Skeletal muscle tissue (tissue), 4 donors: Measurements from ENCODE around the gene SCN1B. TPM values are rescaled to one million over a fixed set of nuclear protein-coding genes. Genes with fewer than 3 reads are reported as not detected.
"Not testable (repeated sequence)": the region's sequence is repeated elsewhere in the genome, so short reads cannot be mapped to it uniquely, and the experiment has no call there.

Source experiments
- H3K27ac ChIP-seq: one replicate; pipeline ENCODE4 v1.7.0; 2013; ENCODE audit warnings: mild to moderate bottlenecking, low read depth, low read length, inconsistent platforms
- H3K27me3 ChIP-seq, 3 donors: one replicate each; pipeline ENCODE4 v1.7.0; 2013; ENCODE audit warnings: low read length in 3 of 3; ENCODE audit not compliant: control insufficient read depth in 3 of 3, insufficient read depth in 3 of 3
- H3K36me3 ChIP-seq, 3 donors: one replicate each; pipeline ENCODE4 v1.7.0; 2013; ENCODE audit warnings: low read length in 3 of 3; ENCODE audit not compliant: control insufficient read depth in 3 of 3, insufficient read depth in 3 of 3
- H3K4me1 ChIP-seq, 3 donors: one replicate each; pipeline ENCODE4 v1.7.0; 2013; ENCODE audit warnings: low read length in 3 of 3, mild to moderate bottlenecking in 3 of 3; ENCODE audit not compliant: control insufficient read depth in 3 of 3, insufficient read depth in 3 of 3
- H3K4me3 ChIP-seq, 3 donors: one replicate each; pipeline ENCODE4 v1.7.0; 2013; ENCODE audit warnings: low read length in 3 of 3
- H3K9ac ChIP-seq, 3 donors: one replicate each; pipeline ENCODE4 v1.7.0; 2013; ENCODE audit warnings: low read length in 3 of 3, mild to moderate bottlenecking in 3 of 3, moderate library complexity in 2 of 3, low read depth in 1 of 3
- H3K9me3 ChIP-seq, 3 donors: one replicate each; pipeline ENCODE4 v1.7.0; 2013; ENCODE audit warnings: low read length in 3 of 3; ENCODE audit not compliant: control insufficient read depth in 3 of 3
- total RNA-seq: library from RNA; depleted of rRNA; stranded (reverse); fragments of >200 nt; gene quantifications from one replicate; pipeline ENCODE4 v1.2.3, GENCODE V29; 2014
- donor health status: Osteomylitis.

SCN1B gene
- total RNA-seq, 1 donor from 2014 or later, result 1.6 TPM

DNA sequence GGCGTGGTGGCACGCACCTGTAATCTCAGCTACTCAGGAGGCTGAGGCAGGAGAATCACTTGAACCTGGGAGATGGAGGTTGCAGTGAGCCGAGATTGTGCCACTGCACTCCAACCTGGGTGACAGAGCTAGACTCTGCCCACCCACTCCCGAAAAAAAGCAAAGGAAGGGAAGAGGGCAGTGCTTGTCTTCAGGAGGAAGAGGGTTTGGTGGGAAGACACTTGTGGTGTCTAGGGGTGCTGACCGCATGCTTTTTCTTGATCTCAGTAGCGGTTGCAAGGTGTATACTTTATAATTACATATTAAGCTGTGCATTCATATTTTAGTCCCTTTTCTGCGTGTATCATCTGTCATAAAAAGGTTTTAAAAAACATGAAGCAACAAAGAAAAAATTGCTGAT is 37.7 kb upstream of the SCN1B start:
- not testable (repeated sequence) for H3K36me3 ChIP-seq, H3K9me3 ChIP-seq, H3K9ac ChIP-seq, H3K27me3 ChIP-seq, H3K27ac ChIP-seq, H3K4me3 ChIP-seq
- H3K4me1 ChIP-seq, result peaks cover 9 to 35% (median 22%) of the 10 kb centered on the region in 3 donors

DNA sequence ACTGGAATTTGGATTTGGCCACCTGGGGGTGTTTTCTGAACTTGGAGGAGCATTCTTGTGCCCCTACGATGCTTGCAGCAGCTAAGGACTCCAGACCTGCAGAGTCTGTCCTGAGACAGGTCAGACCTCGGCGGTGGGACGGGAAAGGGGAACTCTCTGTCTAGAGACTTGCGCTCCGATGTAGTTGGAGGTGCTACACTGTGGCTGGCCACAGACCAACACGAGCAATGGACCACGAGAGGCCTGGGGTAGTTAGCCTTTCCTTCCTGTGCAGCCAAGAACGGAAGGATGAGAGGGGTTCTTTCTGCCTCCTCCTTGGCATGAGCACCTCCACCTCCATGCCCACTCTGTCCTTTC is 36.0 kb upstream of the SCN1B start:
- Histone ChIP-seq H3K9me3 (no peaks in the 10 kb centered on the region), H3K9ac (peak overlapping the region; percentile 86 to 87 (median 87)), H3K27me3 (no peaks in the 10 kb centered on the region), H3K4me3 (peak overlapping the region; percentile 68 to 78 (median 76)), H3K36me3 (peaks cover 0 to 6% (median 5%) of the 10 kb centered on the region in 3 donors), H3K4me1 (peaks cover 16 to 47% (median 30%) of the 10 kb centered on the region in 3 donors), H3K27ac (peak overlapping the region; percentile 94)

DNA sequence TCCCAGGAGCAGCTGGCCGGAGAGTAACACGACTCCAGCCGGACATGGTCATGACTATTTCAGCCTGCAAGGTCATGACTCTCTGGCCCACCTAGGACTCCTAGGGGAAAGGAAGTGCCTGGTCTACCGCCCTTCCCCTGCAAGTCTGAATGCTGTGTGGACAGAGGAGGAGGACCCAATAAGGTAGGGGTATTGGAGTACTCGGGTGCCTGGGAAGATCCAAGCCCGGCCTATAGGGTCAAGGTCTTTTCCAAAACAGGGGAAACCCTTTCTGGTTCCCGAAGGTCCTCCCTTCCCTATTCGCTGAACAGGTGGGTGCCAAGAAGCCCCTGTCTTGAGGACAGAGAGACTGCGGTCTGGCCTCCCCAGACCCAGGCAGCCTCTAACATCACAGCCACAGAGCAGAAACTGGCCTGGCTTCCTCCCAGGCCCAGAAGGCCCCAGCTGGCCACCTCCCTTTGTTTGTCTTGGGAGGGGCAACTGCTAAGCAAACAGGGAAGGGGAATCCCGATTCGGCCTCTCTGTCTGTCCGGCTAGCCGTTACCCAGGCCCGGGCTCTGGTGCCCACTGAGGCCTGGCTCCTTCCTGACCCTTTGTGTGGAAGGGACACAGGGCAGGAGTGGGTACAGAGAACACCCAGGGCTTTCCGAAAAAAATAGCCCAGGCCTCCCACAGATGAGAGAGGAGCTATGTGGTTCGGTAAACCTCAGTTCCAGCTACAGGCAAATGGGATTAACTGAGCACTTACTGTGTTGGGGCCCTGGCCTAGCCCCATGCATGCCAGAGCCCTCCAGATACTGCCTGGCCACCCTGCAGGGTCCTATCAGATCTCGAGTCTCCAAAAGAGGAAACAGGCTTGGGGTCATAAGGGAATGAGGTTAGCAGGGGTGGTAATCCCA is 35.4 kb upstream of the SCN1B start:
- Histone ChIP-seq H3K9me3 (no peaks in the 10 kb centered on the region), H3K36me3 (peaks cover 0 to 6% (median 5%) of the 10 kb centered on the region in 3 donors), H3K9ac (peak overlapping the region; percentile 86 to 87 (median 87)), H3K4me3 (peak overlapping the region; percentile 68 to 78 (median 76)), H3K27me3 (no peaks in the 10 kb centered on the region), H3K4me1 (peaks cover 21 to 52% (median 35%) of the 10 kb centered on the region in 3 donors), H3K27ac (peak overlapping the region; percentile 94)

DNA sequence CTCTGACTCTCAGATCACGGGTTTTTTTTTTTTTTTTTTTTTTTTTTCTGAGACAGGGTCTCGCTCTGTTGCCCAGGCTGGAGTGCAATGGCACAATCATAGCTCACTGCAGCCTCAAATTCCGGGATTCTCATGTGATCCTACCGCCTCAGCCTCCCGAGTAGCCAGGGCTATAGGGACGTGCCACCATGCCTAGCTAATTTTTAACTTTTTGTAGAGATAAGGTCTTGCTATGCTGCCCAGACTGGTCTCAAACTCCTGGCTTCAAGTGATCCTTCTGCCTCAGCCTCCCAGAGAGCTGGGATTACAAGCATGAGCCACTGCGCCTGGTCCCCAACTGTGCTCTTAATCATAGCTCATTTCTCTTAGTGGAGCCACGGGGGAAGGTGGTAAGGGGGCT is 34.7 kb upstream of the SCN1B start:
- Histone ChIP-seq H3K27me3 (no peaks in the 10 kb centered on the region), H3K27ac (peak overlapping the region; percentile 94), H3K9ac (peak overlapping the region; percentile 86 to 87 (median 87)), H3K9me3 (no peaks in the 10 kb centered on the region), H3K4me3 (peak overlapping the region; percentile 68 to 78 (median 76)), H3K4me1 (peaks cover 23 to 52% (median 35%) of the 10 kb centered on the region in 3 donors), H3K36me3 (peaks cover 0 to 6% (median 5%) of the 10 kb centered on the region in 3 donors)

DNA sequence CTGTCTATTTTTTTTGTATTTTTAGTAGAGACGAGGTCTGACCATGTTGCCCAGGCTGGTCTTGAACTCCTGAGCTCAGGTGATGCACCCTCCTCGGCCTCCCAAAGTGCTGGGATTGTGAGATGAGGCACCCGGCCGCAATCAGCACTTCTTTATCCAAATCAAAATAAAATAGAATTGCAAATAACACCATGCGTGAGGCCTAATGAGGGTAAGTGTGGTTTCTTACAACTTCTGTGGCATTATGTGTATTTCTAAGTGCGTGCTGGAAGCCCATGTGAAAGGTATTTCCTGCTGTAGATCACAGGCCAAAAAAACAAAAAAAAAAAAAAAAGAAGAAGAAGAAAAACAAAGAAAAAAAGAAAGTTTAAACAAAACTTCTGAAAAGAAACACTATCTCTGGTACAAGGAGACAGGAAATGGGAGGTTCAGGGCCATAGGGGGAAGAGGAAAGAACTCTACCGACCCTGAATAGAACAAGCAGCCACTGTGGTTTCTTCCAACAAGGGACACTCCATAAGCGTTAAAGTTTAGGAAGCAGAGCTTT is 33.1 kb upstream of the SCN1B start:
- Histone ChIP-seq H3K9ac (no peak overlapping the region), H3K4me3 (no peak overlapping the region), H3K36me3 (peaks cover 3 to 6% (median 5%) of the 10 kb centered on the region in 3 donors), H3K27me3 (no peaks in the 10 kb centered on the region), H3K27ac (peak overlapping the region; percentile 94), H3K9me3 (no peaks in the 10 kb centered on the region), H3K4me1 (peaks cover 27 to 64% (median 41%) of the 10 kb centered on the region in 3 donors)

DNA sequence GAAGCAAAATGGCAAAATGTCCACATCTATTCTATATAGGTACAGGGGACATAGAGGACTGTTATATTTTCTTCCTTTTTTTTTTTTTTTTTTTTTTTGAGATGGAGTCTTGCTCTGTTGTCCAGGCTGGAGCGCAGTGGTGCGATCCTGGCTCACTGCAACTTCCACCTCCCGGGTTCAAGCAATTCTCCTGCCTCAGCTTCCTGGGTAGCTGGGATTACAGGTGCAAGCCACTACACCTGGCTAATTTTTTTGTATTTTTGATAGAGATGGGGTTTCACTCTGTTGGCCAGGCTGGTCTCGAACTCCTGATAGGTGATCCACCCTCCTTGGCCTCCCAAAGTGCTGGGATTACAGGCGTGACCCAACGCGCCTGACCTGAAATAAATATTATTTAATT is 32.0 kb upstream of the SCN1B start:
- not testable (repeated sequence) for H3K36me3 ChIP-seq, H3K27ac ChIP-seq

DNA sequence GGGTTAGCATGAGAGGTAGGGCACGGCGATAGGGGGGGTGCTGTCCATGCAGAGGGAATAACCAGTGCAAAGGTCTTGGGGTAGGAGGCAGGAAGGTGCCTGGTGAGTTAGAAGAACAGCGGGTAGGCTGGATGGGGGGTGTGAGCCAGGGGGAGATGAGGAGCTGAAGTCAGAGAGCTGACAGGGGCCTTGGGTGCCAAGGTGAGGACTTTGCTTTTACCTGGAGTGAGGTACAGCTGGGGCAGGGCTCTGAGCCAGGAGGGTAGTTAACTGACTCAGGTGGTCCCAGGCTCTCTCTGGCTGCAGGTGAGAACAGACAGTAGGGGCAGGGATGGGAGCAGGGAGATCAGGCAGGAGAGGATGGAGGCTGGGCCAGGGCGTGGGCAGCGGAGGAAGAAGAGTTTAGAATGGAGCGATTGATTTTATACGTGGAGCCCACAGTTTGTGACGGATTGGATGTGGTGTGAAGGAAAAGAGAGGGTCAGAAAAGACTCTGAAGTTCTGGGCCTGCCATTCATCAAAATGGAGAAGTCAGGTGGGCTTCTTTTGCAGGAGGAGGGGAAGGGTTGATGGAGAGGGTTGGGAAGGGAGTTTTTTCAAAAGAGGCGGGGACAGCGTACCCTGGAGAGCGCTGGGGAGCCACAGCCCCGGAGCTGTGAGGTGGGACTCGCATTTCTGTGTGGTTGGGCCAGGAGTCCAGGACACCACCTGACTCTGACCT is 31.3 kb upstream of the SCN1B start:
- Histone ChIP-seq H3K4me1 (peaks cover 33 to 78% (median 49%) of the 10 kb centered on the region in 3 donors), H3K27ac (peak overlapping the region; percentile 98), H3K9ac (peak overlapping the region; percentile 92 to 94 (median 93)), H3K36me3 (peaks cover 6 to 9% (median 8%) of the 10 kb centered on the region in 3 donors), H3K4me3 (peak overlapping the region; percentile 78 to 81 (median 79)), H3K27me3 (no peaks in the 10 kb centered on the region), H3K9me3 (no peaks in the 10 kb centered on the region)

More for the DNA sequence above, 32.0 kb upstream of the SCN1B start:
- H3K9ac ChIP-seq, H3K9me3 ChIP-seq, H3K4me3 ChIP-seq, H3K27me3 ChIP-seq: not testable (repeated sequence)
- H3K4me1 ChIP-seq, result peaks cover 27 to 75% (median 48%) of the 10 kb centered on the region in 3 donors

DNA sequence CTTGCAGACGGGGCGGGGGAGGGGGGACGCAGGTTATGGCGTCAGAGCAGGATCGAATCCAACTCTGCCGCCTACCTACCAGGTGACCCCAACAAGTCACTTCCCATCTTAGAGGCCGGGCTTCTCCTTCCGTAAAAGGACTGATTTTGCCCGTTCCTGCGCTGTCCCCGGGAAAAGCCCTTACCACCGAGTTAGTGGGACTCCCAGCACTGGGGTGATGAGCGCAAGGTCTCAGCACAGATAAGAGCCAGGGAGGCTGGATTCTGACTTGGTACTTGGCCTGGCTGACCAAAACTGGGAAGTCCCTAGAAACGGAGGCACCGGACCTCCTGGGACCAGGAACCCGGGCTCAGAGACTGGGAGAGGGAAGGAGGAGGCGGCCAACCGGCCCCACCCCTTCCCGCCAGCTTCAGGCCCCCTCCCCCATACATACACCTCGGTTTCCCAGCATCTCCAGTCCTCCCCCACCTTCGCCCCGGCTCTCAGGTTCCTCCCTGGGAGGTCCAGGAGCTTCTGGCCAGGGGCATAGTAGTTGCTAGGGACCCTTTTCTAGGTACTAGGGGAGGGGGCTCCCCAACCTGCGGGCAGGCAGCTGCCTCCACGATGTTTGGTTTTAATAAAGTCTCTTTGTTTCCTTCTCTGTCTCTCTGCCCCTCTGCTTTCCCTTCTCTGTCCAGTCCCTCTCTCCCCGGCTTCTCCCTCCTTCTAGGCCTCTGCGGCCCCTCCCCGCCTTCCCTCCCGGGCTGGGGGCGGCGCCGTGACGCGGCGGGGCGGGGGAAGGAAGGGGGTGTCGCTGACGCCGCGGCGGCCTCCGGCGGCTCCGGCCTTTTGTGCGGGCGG is 30.6 kb upstream of the SCN1B start, which contains the start of gene GRAMD1A:
GRAMD1A (plus strand) TSS at position 826 of the 840 bp plus-strand sequence. CDS start 156 bp downstream, outside the sequence.
- Histone ChIP-seq H3K27me3 (no peaks in the 10 kb centered on the region), H3K4me1 (peaks cover 29 to 75% (median 46%) of the 10 kb centered on the region in 3 donors), H3K36me3 (peaks cover 8 to 15% (median 13%) of the 10 kb centered on the region in 3 donors), H3K9ac (peak within 1 kb of the TSS; percentile 92 to 94 (median 93)), H3K4me3 (peak within 1 kb of the TSS; percentile 79 to 83 (median 81)), H3K27ac (peak within 1 kb of the TSS; percentile 98), H3K9me3 (no peaks in the 10 kb centered on the region)

DNA sequence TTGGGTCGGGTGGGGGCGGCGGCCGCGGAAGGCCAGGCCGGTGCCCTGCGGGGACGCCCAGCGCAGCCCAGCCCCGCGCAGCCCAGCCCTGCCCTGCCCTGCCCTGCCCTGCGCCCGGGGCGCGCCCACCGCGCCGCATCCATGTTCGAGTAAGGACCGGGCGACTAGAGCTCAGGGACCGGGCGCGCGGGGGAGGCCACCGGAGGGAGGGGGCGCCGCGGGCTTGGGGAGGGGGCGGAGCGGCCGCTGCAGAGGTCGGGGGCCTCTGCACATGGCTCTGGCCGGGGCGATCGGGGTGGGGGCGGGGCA is 30.0 kb upstream of the SCN1B start:
- Histone ChIP-seq H3K27ac (peak overlapping the region; percentile 98), H3K4me3 (peak overlapping the region in 2 of 3 donors; percentile 79 to 81), H3K4me1 (peaks cover 26 to 72% (median 41%) of the 10 kb centered on the region in 3 donors), H3K36me3 (peaks cover 9 to 16% (median 13%) of the 10 kb centered on the region in 3 donors), H3K9me3 (no peaks in the 10 kb centered on the region), H3K9ac (peak overlapping the region in 1 of 3 donors; percentile 92), H3K27me3 (no peaks in the 10 kb centered on the region)
